Type B pancreatic cell (in vitro differentiated cells): ENCODE measurements around the gene KMT5B. TPM values are rescaled to one million over a fixed set of nuclear protein-coding genes. Genes with fewer than 3 reads are reported as not detected.

Experiments
- DNase-seq: peaks from one replicate; pipeline ENCODE4 v3.0.0; 2021; ENCODE audit warnings: mixed read lengths; ENCODE audit not compliant: unreplicated experiment; ENCODE audit errors: extremely low spot score
- H3K27ac Mint-ChIP-seq: 2 replicates; pipeline ENCODE4 v1.8.0; 2021; ENCODE audit warnings: mild to moderate bottlenecking, mixed read lengths
- H3K27me3 Mint-ChIP-seq: 2 replicates; pipeline ENCODE4 v1.8.0; 2021; ENCODE audit warnings: mixed read lengths
- H3K36me3 Mint-ChIP-seq: 2 replicates; pipeline ENCODE4 v1.8.0; 2021; ENCODE audit warnings: mixed read lengths
- H3K4me1 Mint-ChIP-seq: one replicate; pipeline ENCODE4 v1.8.0; 2021; ENCODE audit warnings: mixed read lengths; ENCODE audit not compliant: unreplicated experiment
- H3K4me3 Mint-ChIP-seq: 2 replicates; pipeline ENCODE4 v1.8.0; 2021; ENCODE audit warnings: mild to moderate bottlenecking, mixed read lengths
- H3K9me3 Mint-ChIP-seq: 2 replicates; pipeline ENCODE4 v1.8.0; 2021; ENCODE audit warnings: mixed read lengths
- CTCF ChIP-seq: fragments of 200-600 bp; sonication (generic); conservative IDR thresholded peaks from 2 replicates; pipeline ENCODE4 v1.5.0; 2021; ENCODE audit warnings: antibody characterized with exemption, mild to moderate bottlenecking
- total RNA-seq: library from RNA; stranded (reverse); gene quantifications from 2 replicates; pipeline ENCODE4 v1.2.1, GENCODE V29; 2021; ENCODE audit warnings: low replicate concordance

The KMT5B gene
- total RNA-seq, 1 donor from 2014 or later: 54.4 TPM

- H3K36me3 Mint-ChIP-seq: peaks cover 9% of the 10 kb centered on the region
- H3K4me1 Mint-ChIP-seq: peaks cover 13% of the 10 kb centered on the region
- H3K9me3 Mint-ChIP-seq: no peaks in the 10 kb centered on the region
- no peak for TF ChIP-seq CTCF
- H3K27me3 Mint-ChIP-seq: no peaks in the 10 kb centered on the region
- H3K4me3 Mint-ChIP-seq: no peak overlapping the region
- H3K27ac Mint-ChIP-seq: no peak overlapping the region
- DNase-seq: no peak
Observed at GRCh38 chr11:68259122-68259959, 46.2 kb upstream of the KMT5B start.

- DNase-seq: no peak
- Mint-ChIP-seq H3K4me1 (peaks cover 13% of the 10 kb centered on the region), H3K9me3 (no peaks in the 10 kb centered on the region), H3K4me3 (no peak overlapping the region), H3K36me3 (peaks cover 9% of the 10 kb centered on the region), H3K27me3 (no peaks in the 10 kb centered on the region), H3K27ac (no peak overlapping the region)
- no peak for TF ChIP-seq CTCF
Observed at GRCh38 chr11:68258363-68258765, 45.3 kb upstream of the KMT5B start.

GRCh38 chr11:68257477-68258362 lies 44.6 kb upstream of the KMT5B start:
- Mint-ChIP-seq H3K9me3 (no peaks in the 10 kb centered on the region), H3K4me3 (no peak overlapping the region), H3K4me1 (peaks cover 13% of the 10 kb centered on the region), H3K27ac (peak overlapping the region; percentile 50), H3K36me3 (peaks cover 4% of the 10 kb centered on the region), H3K27me3 (no peaks in the 10 kb centered on the region)
- peak; percentile 93 for TF ChIP-seq CTCF
- peak; percentile 95 for DNase-seq

GRCh38 chr11:68256331-68256741 lies 43.2 kb upstream of the KMT5B start:
- Mint-ChIP-seq H3K4me1 (peaks cover 13% of the 10 kb centered on the region), H3K9me3 (no peaks in the 10 kb centered on the region), H3K4me3 (peak overlapping the region; percentile 34), H3K36me3 (no peaks in the 10 kb centered on the region), H3K27ac (peak overlapping the region; percentile 16), H3K27me3 (no peaks in the 10 kb centered on the region)
- TF ChIP-seq CTCF: no peak
- DNase-seq: no peak

GRCh38 chr11:68255526-68255925 lies 42.4 kb upstream of the KMT5B start:
- H3K4me1 Mint-ChIP-seq: peaks cover 13% of the 10 kb centered on the region
- H3K9me3 Mint-ChIP-seq: no peaks in the 10 kb centered on the region
- H3K36me3 Mint-ChIP-seq: no peaks in the 10 kb centered on the region
- no peaks in the 10 kb centered on the region for H3K27me3 Mint-ChIP-seq
- no peak overlapping the region for H3K27ac Mint-ChIP-seq
- H3K4me3 Mint-ChIP-seq: no peak overlapping the region
- DNase-seq: no peak
- TF ChIP-seq CTCF: no peak
